Ishikawa (cell line): ENCODE results near the gene EXOSC9.

Source experiments
- CEBPB ChIP-seq: IDR thresholded peaks from 2 replicates; pipeline ENCODE4 v1.6.1; 2012
- CREB1 ChIP-seq: IDR thresholded peaks from 2 replicates; pipeline ENCODE4 v1.6.1; 2012; ENCODE audit warnings: low read depth
- EGR1 ChIP-seq: IDR thresholded peaks from 2 replicates; pipeline ENCODE4 v1.6.1; 2012
- EP300 ChIP-seq: IDR thresholded peaks from 2 replicates; pipeline ENCODE4 v1.6.1; 2012; ENCODE audit warnings: borderline replicate concordance
- FOXM1 ChIP-seq: IDR thresholded peaks from 2 replicates; pipeline ENCODE4 v1.6.1; 2012; ENCODE audit warnings: low read depth, borderline replicate concordance
- NFIC ChIP-seq: IDR thresholded peaks from 2 replicates; pipeline ENCODE4 v1.6.1; 2012
- RAD21 ChIP-seq: IDR thresholded peaks from 2 replicates; pipeline ENCODE4 v1.6.1; 2012; ENCODE audit warnings: low read depth
- TAF1 ChIP-seq: IDR thresholded peaks from 2 replicates; pipeline ENCODE4 v1.6.1; 2012; ENCODE audit warnings: low read depth, mild to moderate bottlenecking
- TCF12 ChIP-seq: IDR thresholded peaks from 2 replicates; pipeline ENCODE4 v1.6.1; 2012; ENCODE audit warnings: low read depth
- TEAD4 ChIP-seq: IDR thresholded peaks from 2 replicates; pipeline ENCODE4 v1.6.1; 2012
- YY1 ChIP-seq: IDR thresholded peaks from 2 replicates; pipeline ENCODE4 v1.6.1; 2012; ENCODE audit warnings: low read depth
- ZBTB7A ChIP-seq: IDR thresholded peaks from 2 replicates; pipeline ENCODE4 v1.6.1; 2012; ENCODE audit warnings: low read depth
- TF ChIP-seq, protein P1 (sequence below): IDR thresholded peaks from 2 replicates; pipeline ENCODE4 v1.6.1; 2012
- TF ChIP-seq, protein P2 (sequence below): IDR thresholded peaks from 2 replicates; pipeline ENCODE4 v1.6.1; 2012
- TF ChIP-seq, protein P3 (sequence below): IDR thresholded peaks from 2 replicates; pipeline ENCODE4 v1.6.1; 2012; ENCODE audit warnings: low read depth, mild to moderate bottlenecking

EXOSC9 gene

DNA sequence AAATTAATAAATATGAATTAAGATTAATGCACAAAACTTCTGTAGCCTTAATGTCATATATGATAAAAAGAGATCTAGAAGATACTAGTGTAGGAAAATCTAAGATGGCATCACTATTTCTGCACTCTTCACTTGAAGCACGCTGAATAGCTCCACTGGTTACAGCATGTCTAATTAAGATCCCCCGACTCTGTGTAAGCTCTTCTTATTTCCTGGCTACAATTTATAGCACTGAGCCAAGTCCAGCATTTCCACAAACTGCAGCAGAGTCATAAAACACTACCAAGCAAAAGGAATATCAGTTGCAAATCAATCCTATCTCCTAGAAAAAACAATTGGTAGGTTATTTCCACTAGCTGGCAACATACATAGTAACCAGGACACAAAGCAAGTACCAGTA, 23.8 kb downstream of the EXOSC9 start:
- TF ChIP-seq, protein P1, sequence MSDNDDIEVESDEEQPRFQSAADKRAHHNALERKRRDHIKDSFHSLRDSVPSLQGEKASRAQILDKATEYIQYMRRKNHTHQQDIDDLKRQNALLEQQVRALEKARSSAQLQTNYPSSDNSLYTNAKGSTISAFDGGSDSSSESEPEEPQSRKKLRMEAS = no peak
- TF ChIP-seq TAF1 (no peak), CREB1 (no peak), CEBPB (no peak), EGR1 (no peak), TCF12 (no peak), ZBTB7A (no peak), EP300 (no peak), RAD21 (no peak), FOXM1 (no peak), YY1 (no peak), TEAD4 (no peak), NFIC (no peak)
- TF ChIP-seq, protein P2, sequence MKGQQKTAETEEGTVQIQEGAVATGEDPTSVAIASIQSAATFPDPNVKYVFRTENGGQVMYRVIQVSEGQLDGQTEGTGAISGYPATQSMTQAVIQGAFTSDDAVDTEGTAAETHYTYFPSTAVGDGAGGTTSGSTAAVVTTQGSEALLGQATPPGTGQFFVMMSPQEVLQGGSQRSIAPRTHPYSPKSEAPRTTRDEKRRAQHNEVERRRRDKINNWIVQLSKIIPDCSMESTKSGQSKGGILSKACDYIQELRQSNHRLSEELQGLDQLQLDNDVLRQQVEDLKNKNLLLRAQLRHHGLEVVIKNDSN = no peak
- TF ChIP-seq, protein P3, sequence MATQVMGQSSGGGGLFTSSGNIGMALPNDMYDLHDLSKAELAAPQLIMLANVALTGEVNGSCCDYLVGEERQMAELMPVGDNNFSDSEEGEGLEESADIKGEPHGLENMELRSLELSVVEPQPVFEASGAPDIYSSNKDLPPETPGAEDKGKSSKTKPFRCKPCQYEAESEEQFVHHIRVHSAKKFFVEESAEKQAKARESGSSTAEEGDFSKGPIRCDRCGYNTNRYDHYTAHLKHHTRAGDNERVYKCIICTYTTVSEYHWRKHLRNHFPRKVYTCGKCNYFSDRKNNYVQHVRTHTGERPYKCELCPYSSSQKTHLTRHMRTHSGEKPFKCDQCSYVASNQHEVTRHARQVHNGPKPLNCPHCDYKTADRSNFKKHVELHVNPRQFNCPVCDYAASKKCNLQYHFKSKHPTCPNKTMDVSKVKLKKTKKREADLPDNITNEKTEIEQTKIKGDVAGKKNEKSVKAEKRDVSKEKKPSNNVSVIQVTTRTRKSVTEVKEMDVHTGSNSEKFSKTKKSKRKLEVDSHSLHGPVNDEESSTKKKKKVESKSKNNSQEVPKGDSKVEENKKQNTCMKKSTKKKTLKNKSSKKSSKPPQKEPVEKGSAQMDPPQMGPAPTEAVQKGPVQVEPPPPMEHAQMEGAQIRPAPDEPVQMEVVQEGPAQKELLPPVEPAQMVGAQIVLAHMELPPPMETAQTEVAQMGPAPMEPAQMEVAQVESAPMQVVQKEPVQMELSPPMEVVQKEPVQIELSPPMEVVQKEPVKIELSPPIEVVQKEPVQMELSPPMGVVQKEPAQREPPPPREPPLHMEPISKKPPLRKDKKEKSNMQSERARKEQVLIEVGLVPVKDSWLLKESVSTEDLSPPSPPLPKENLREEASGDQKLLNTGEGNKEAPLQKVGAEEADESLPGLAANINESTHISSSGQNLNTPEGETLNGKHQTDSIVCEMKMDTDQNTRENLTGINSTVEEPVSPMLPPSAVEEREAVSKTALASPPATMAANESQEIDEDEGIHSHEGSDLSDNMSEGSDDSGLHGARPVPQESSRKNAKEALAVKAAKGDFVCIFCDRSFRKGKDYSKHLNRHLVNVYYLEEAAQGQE = no peak

DNA sequence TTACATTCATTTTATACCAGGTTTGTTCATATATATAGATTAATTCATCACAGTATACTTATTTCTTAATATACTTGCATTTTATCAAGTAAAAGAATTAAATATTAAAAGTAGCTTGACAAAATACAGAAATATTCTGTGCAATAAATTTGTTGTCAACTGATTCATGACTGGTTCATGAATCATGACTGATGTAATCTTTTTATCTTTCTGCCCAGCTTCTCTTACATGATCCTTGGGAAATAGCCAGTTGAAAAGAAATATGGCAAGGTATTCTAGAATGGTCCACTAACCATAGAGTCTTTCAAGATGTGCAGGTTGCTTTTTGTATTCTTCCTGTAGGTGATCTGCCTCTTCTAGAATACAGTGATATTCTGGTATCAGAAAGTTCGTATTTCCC, 26.7 kb downstream of the EXOSC9 start:
- TF ChIP-seq YY1 (no peak), EGR1 (no peak), TEAD4 (no peak), CREB1 (no peak), ZBTB7A (no peak)
- TF ChIP-seq, protein P1 = no peak
- TF ChIP-seq, protein P3 = no peak

DNA sequence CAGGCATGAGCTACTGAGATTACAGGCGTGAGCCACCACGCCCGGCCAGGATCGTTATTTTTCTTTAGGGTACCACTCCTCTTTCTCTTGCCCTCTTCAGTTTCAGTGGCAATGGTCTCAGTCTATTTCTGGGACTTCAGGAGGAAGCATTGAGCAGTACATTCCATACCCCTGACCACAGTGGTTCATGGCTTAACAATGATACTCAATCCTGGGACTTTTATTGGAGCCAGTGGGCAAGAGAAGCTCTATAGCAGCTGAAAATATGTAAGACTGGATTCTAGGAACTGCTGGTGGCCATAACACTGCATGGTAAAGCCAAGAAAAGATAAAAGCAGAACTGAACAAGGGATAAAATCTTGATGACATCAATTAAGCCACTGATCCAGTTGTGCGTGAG, 28.4 kb downstream of the EXOSC9 start:
- no peak for TF ChIP-seq EP300
- TF ChIP-seq, protein P2 = no peak
- no peak for TF ChIP-seq YY1
- no peak for TF ChIP-seq CEBPB
- TF ChIP-seq, protein P1 = no peak
- TF ChIP-seq ZBTB7A = no peak
- no peak for TF ChIP-seq CREB1

DNA sequence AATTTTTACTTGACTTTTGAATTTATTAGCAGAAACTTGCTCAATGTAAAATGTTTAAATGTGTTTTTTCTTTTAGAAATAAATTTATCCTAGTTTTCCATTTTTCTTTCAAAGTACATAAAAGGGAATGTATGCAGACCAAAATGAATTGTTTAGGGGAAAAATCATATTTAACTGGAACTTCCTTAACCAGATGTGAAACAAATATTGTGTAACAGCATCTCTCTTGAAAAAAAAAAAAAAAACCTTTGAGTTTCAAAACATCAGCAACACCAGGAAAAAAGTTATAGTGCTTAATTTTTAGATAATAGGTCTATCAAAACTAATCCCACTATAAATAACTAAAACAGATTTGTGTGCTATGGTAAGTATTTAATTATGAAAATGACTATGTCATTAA, 37.0 kb downstream of the EXOSC9 start:
- TF ChIP-seq EGR1 = no peak
- TF ChIP-seq CREB1 = no peak
- no peak for TF ChIP-seq NFIC
- TF ChIP-seq RAD21 = no peak
- TF ChIP-seq ZBTB7A = no peak
- TF ChIP-seq TAF1 = no peak
- TF ChIP-seq TEAD4 = no peak
- no peak for TF ChIP-seq EP300
- TF ChIP-seq, protein P1 = no peak
- no peak for TF ChIP-seq YY1
- TF ChIP-seq, protein P2 = no peak
- TF ChIP-seq TCF12 = no peak
- no peak for TF ChIP-seq FOXM1
- TF ChIP-seq, protein P3 = no peak
